CD4-positive, CD25-positive, alpha-beta regulatory T cell (primary cell): Measurements from ENCODE around the gene SHTN1. TPM values are rescaled to one million over a fixed set of nuclear protein-coding genes. Genes with fewer than 3 reads are reported as not detected.
A peak's percentile ranks its signal among the peaks of the same experiment; 100 is the strongest.

ENCODE experiments used
- ATAC-seq, 2 donors: fragments of 150-1000 bp; cut with Tn5 transposase; one replicate each; pipeline ENCODE4 v1.10.0; 2021; ENCODE audit warnings: low read depth in 2 of 2, moderate number of reproducible peaks in 2 of 2, moderate library complexity in 1 of 2
- DNase-seq, 3 donors: peaks; one replicate each; pipeline versions ENCODE4 v3.0.0 to v3.0.0-alpha.2; 2012 to 2022; ENCODE audit warnings: mixed read lengths in 1 of 3
- H3K27ac ChIP-seq: one replicate; pipeline ENCODE4 v1.7.0; 2013; ENCODE audit warnings: mild to moderate bottlenecking, low read length; ENCODE audit not compliant: insufficient read depth, poor library complexity, severe bottlenecking
- H3K27me3 ChIP-seq: one replicate; pipeline ENCODE4 v1.7.0; 2013; ENCODE audit warnings: low read length; ENCODE audit not compliant: control insufficient read depth, insufficient read depth
- H3K36me3 ChIP-seq: one replicate; pipeline ENCODE4 v1.7.0; 2013; ENCODE audit warnings: mild to moderate bottlenecking, low read length, moderate library complexity; ENCODE audit not compliant: control insufficient read depth, insufficient read depth
- H3K4me1 ChIP-seq: 2 replicates; pipeline ENCODE4 v1.7.0; 2013; ENCODE audit warnings: mild to moderate bottlenecking, low read length; ENCODE audit not compliant: insufficient read depth, control insufficient read depth, poor library complexity, severe bottlenecking
- H3K4me3 ChIP-seq: one replicate; pipeline ENCODE4 v1.7.0; 2013; ENCODE audit warnings: low read depth, mild to moderate bottlenecking, low read length, moderate library complexity
- H3K9me3 ChIP-seq, 2 experiments: 1 replicate in 1 of 2; 2 replicates in 1 of 2; pipeline ENCODE4 v1.7.0; 2013; ENCODE audit warnings: low read length in 2 of 2, mild to moderate bottlenecking in 1 of 2, moderate library complexity in 1 of 2; ENCODE audit not compliant: control insufficient read depth in 2 of 2
- H3K27ac Mint-ChIP-seq, 3 donors: one replicate each; pipeline ENCODE4 v1.8.0; 2020 to 2022; ENCODE audit warnings: mild to moderate bottlenecking in 3 of 3, mixed read lengths in 3 of 3, moderate library complexity in 2 of 3
- H3K27me3 Mint-ChIP-seq: one replicate; pipeline ENCODE4 v1.8.0; 2022; ENCODE audit warnings: mild to moderate bottlenecking, mixed read lengths
- H3K36me3 Mint-ChIP-seq: one replicate; pipeline ENCODE4 v1.8.0; 2020; ENCODE audit warnings: mixed read lengths
- H3K4me1 Mint-ChIP-seq, 4 donors: one replicate each; pipeline ENCODE4 v1.8.0; 2020 to 2022; ENCODE audit warnings: mixed read lengths in 4 of 4, mild to moderate bottlenecking in 1 of 4
- H3K4me3 Mint-ChIP-seq, 4 donors: one replicate each; pipeline ENCODE4 v1.8.0; 2020 to 2022; ENCODE audit warnings: mild to moderate bottlenecking in 4 of 4, mixed read lengths in 4 of 4, moderate library complexity in 3 of 4
- H3K9me3 Mint-ChIP-seq, 7 donors: one replicate each; pipeline ENCODE4 v1.8.0; 2020 to 2022; ENCODE audit warnings: mixed read lengths in 7 of 7, mild to moderate bottlenecking in 3 of 7, moderate library complexity in 2 of 7
- polyA plus RNA-seq, 4 donors: library from polyadenylated mRNA; unstranded; fragments of 300-500 nt; fragmentation: Illumina TruSeq; gene quantifications; one replicate each; pipeline ENCODE4 v1.2.3, GENCODE V29; 2021
- total RNA-seq: library from RNA; stranded (reverse); gene quantifications from one replicate; pipeline ENCODE4 v1.2.3, GENCODE V29; 2022

SHTN1 gene
- total and polyA plus RNA-seq, 5 donors from 2014 or later, result 0.25 to 2.4 (median 0.65) TPM

GRCh38 chr10:116880716-116881482, 124.1 kb downstream of the SHTN1 start:
- no peak overlapping the region for H3K4me3 Mint-ChIP-seq
- Histone ChIP-seq H3K4me1 (no peaks in the 10 kb centered on the region), H3K27me3 (no peaks in the 10 kb centered on the region), H3K9me3 (no peaks in the 10 kb centered on the region), H3K4me3 (no peak overlapping the region), H3K27ac (no peak overlapping the region), H3K36me3 (no peaks in the 10 kb centered on the region)
- ATAC-seq (no peak), DNase-seq (no peak)
- no peak overlapping the region for H3K27ac Mint-ChIP-seq
- no peaks in the 10 kb centered on the region for H3K36me3 Mint-ChIP-seq
- no peaks in the 10 kb centered on the region for H3K4me1 Mint-ChIP-seq
- H3K9me3 Mint-ChIP-seq, result peaks cover 0 to 2% (median 0%) of the 10 kb centered on the region in 7 donors
- peaks cover 5% of the 10 kb centered on the region for H3K27me3 Mint-ChIP-seq

GRCh38 chr10:116879817-116880216, 125.2 kb downstream of the SHTN1 start:
- H3K36me3 Mint-ChIP-seq, result no peaks in the 10 kb centered on the region

GRCh38 chr10:116878123-116878522, 126.9 kb downstream of the SHTN1 start:
- Mint-ChIP-seq H3K4me3 (no peak overlapping the region), H3K9me3 (no peaks in the 10 kb centered on the region), H3K27me3 (peaks cover 2% of the 10 kb centered on the region), H3K4me1 (no peaks in the 10 kb centered on the region), H3K36me3 (no peaks in the 10 kb centered on the region), H3K27ac (peak overlapping the region in 1 of 3 donors; percentile 11)
- no peak overlapping the region for H3K27ac ChIP-seq
- DNase-seq (no peak), ATAC-seq (no peak)
- H3K36me3 ChIP-seq, result no peaks in the 10 kb centered on the region
- no peak overlapping the region for H3K4me3 ChIP-seq
- no peaks in the 10 kb centered on the region for H3K9me3 ChIP-seq
- peaks cover 1% of the 10 kb centered on the region for H3K27me3 ChIP-seq
- no peaks in the 10 kb centered on the region for H3K4me1 ChIP-seq

More at GRCh38 chr10:116879817-116880216, 125.2 kb downstream of the SHTN1 start:
- H3K4me1 Mint-ChIP-seq, result no peaks in the 10 kb centered on the region
- Histone ChIP-seq H3K9me3 (no peaks in the 10 kb centered on the region), H3K36me3 (no peaks in the 10 kb centered on the region), H3K4me1 (no peaks in the 10 kb centered on the region), H3K27me3 (peaks cover 1% of the 10 kb centered on the region), H3K4me3 (no peak overlapping the region), H3K27ac (no peak overlapping the region)
- H3K27me3 Mint-ChIP-seq, result peaks cover under 1% of the 10 kb centered on the region
- no peak for DNase-seq
- H3K4me3 Mint-ChIP-seq, result no peak overlapping the region
- no peaks in the 10 kb centered on the region for H3K9me3 Mint-ChIP-seq
- H3K27ac Mint-ChIP-seq, result no peak overlapping the region
- ATAC-seq, result no peak

- DNase-seq, result no peak
- Mint-ChIP-seq H3K36me3 (no peaks in the 10 kb centered on the region), H3K27ac (no peak overlapping the region), H3K9me3 (peaks cover 0 to 1% (median 0%) of the 10 kb centered on the region in 7 donors), H3K4me3 (no peak overlapping the region), H3K27me3 (peaks cover 4% of the 10 kb centered on the region), H3K4me1 (no peaks in the 10 kb centered on the region)
- Histone ChIP-seq H3K27ac (no peak overlapping the region), H3K27me3 (peaks cover 1% of the 10 kb centered on the region), H3K4me1 (no peaks in the 10 kb centered on the region), H3K9me3 (no peaks in the 10 kb centered on the region), H3K36me3 (no peaks in the 10 kb centered on the region), H3K4me3 (no peak overlapping the region)
- ATAC-seq, result no peak
Measured at GRCh38 chr10:116877391-116877790, 127.6 kb downstream of the SHTN1 start.

GRCh38 chr10:116875897-116876296, 129.1 kb downstream of the SHTN1 start:
- Mint-ChIP-seq H3K27ac (no peak overlapping the region), H3K4me1 (no peaks in the 10 kb centered on the region)

GRCh38 chr10:116873134-116873533, 131.9 kb downstream of the SHTN1 start:
- no peaks in the 10 kb centered on the region for H3K9me3 ChIP-seq
- no peak for ATAC-seq
- H3K27ac ChIP-seq, result no peak overlapping the region
- H3K27me3 ChIP-seq, result peaks cover 1% of the 10 kb centered on the region
- H3K36me3 Mint-ChIP-seq, result no peaks in the 10 kb centered on the region
- H3K4me3 Mint-ChIP-seq, result no peak overlapping the region
- H3K4me3 ChIP-seq, result no peak overlapping the region
- H3K36me3 ChIP-seq, result no peaks in the 10 kb centered on the region
- peaks cover 4% of the 10 kb centered on the region for H3K27me3 Mint-ChIP-seq
- no peak for DNase-seq
- H3K9me3 Mint-ChIP-seq, result peaks cover 0 to 4% (median 0%) of the 10 kb centered on the region in 7 donors
- H3K27ac Mint-ChIP-seq, result no peak overlapping the region
- no peaks in the 10 kb centered on the region for H3K4me1 ChIP-seq
- H3K4me1 Mint-ChIP-seq, result no peaks in the 10 kb centered on the region

More at GRCh38 chr10:116875897-116876296, 129.1 kb downstream of the SHTN1 start:
- Histone ChIP-seq H3K9me3 (no peaks in the 10 kb centered on the region), H3K4me3 (no peak overlapping the region), H3K27ac (no peak overlapping the region), H3K27me3 (peaks cover 1% of the 10 kb centered on the region), H3K4me1 (no peaks in the 10 kb centered on the region), H3K36me3 (no peaks in the 10 kb centered on the region)
- Mint-ChIP-seq H3K27me3 (peaks cover 4% of the 10 kb centered on the region), H3K9me3 (peaks cover 0 to 2% (median 0%) of the 10 kb centered on the region in 7 donors), H3K4me3 (no peak overlapping the region), H3K36me3 (no peaks in the 10 kb centered on the region)
- DNase-seq (no peak), ATAC-seq (no peak)

GRCh38 chr10:116870949-116871348, 134.0 kb downstream of the SHTN1 start:
- Histone ChIP-seq H3K4me3 (no peak overlapping the region), H3K36me3 (no peaks in the 10 kb centered on the region), H3K9me3 (no peaks in the 10 kb centered on the region), H3K27me3 (peaks cover 1% of the 10 kb centered on the region), H3K4me1 (no peaks in the 10 kb centered on the region), H3K27ac (no peak overlapping the region)
- DNase-seq, result no peak
- Mint-ChIP-seq H3K4me3 (no peak overlapping the region), H3K36me3 (no peaks in the 10 kb centered on the region), H3K27me3 (peaks cover 4% of the 10 kb centered on the region), H3K9me3 (peaks cover 0 to 4% (median 0%) of the 10 kb centered on the region in 7 donors), H3K27ac (no peak overlapping the region), H3K4me1 (no peaks in the 10 kb centered on the region)
- ATAC-seq, result no peak

- no peak for DNase-seq
- peaks cover 4% of the 10 kb centered on the region for H3K27me3 Mint-ChIP-seq
- peaks cover 0 to 4% (median 0%) of the 10 kb centered on the region in 7 donors for H3K9me3 Mint-ChIP-seq
- Histone ChIP-seq H3K27me3 (no peaks in the 10 kb centered on the region), H3K9me3 (no peaks in the 10 kb centered on the region), H3K27ac (no peak overlapping the region), H3K4me3 (no peak overlapping the region), H3K4me1 (no peaks in the 10 kb centered on the region), H3K36me3 (no peaks in the 10 kb centered on the region)
- no peak overlapping the region for H3K27ac Mint-ChIP-seq
- no peaks in the 10 kb centered on the region for H3K4me1 Mint-ChIP-seq
- H3K4me3 Mint-ChIP-seq, result no peak overlapping the region
- no peak for ATAC-seq
- no peaks in the 10 kb centered on the region for H3K36me3 Mint-ChIP-seq
Measured at GRCh38 chr10:116868722-116869121, 136.3 kb downstream of the SHTN1 start.
